ENCODE data around the gene ACSBG1. TPM values are rescaled to one million over a fixed set of nuclear protein-coding genes. Genes with fewer than 3 reads are reported as not detected.
"Not testable (repeated sequence)": the region's sequence is repeated elsewhere in the genome, so short reads cannot be mapped to it uniquely, and the experiment has no call there.

Gene ACSBG1
- total and polyA plus RNA-seq, 2 of the 8 experiments (the other 6 are each of a cell fraction or from before 2014, with no cell fraction given): 5.4 to 7.1 TPM

- H3K4me2 ChIP-seq (ENCODE audit: insufficient read depth in 1 of 2, low read depth in 2 of 2, low read length in 2 of 2): not testable (repeated sequence)
Measured at GRCh38 chr15:78151075-78151474, 83.3 kb downstream of the ACSBG1 start.

More at GRCh38 chr15:78151075-78151474, 83.3 kb downstream of the ACSBG1 start:
- H3K27ac ChIP-seq (ENCODE audit: low read depth, low read length); H3K27me3 ChIP-seq (replicated peaks in 1 of 4; ENCODE audit: control insufficient read depth in 3 of 4, extremely low read depth in 1 of 4, insufficient read depth in 3 of 4, low read length in 3 of 4); H3K79me1 ChIP-seq (ENCODE audit: low read depth, low read length); H3K4ac ChIP-seq (replicated peaks; ENCODE audit: insufficient read length, low read depth, low read length); H3K36me3 ChIP-seq (ENCODE audit: control insufficient read depth in 2 of 4, insufficient read depth in 4 of 4, low read length in 3 of 4); H2BK120ac ChIP-seq (replicated peaks; ENCODE audit: low read depth, low read length); H3K23me2 ChIP-seq (ENCODE audit: low read depth, low read length); H3K4me1 ChIP-seq (replicated peaks in 1 of 4; ENCODE audit: control insufficient read depth in 3 of 4, insufficient read depth in 4 of 4, low read length in 3 of 4); H2BK5ac ChIP-seq (ENCODE audit: low read depth, low read length); H3K4me3 ChIP-seq (ENCODE audit: extremely low read depth in 1 of 4, insufficient read depth in 2 of 4, low read depth in 3 of 4, low read length in 4 of 4); H2AFZ ChIP-seq (ENCODE audit: low read length); H2AK5ac ChIP-seq (ENCODE audit: low read depth, low read length); H3K14ac ChIP-seq (ENCODE audit: insufficient read length); H3K56ac ChIP-seq (replicated peaks; ENCODE audit: insufficient read length, low read depth, low read length); H4K5ac ChIP-seq (ENCODE audit: insufficient read length, low read depth, low read length); POLR2A ChIA-PET (ENCODE audit: partially characterized antibody); DNase-seq (ENCODE audit: low read depth in 1 of 2, low spot score in 2 of 2); FAIRE-seq; H3K9ac ChIP-seq (replicated peaks in 1 of 4; ENCODE audit: extremely low read depth in 1 of 4, low read depth in 3 of 4, low read length in 3 of 4); H3K9me3 ChIP-seq (ENCODE audit: insufficient read depth in 2 of 2, low read depth in 1 of 2, low read length in 1 of 2); H3K18ac ChIP-seq (ENCODE audit: extremely low read depth, low read length); H3K23ac ChIP-seq (ENCODE audit: insufficient read length); H2BK12ac ChIP-seq (ENCODE audit: low read depth, low read length); H2BK20ac ChIP-seq (ENCODE audit: low read length); H4K20me1 ChIP-seq (replicated peaks in 1 of 2; ENCODE audit: control insufficient read depth in 1 of 2, insufficient read depth in 2 of 2, low read length in 2 of 2); H3K79me2 ChIP-seq (ENCODE audit: control insufficient read depth in 1 of 2, insufficient read depth in 2 of 2, low read length in 2 of 2); H4K8ac ChIP-seq (ENCODE audit: extremely low read depth, insufficient read depth, low read length); H4K91ac ChIP-seq (replicated peaks; ENCODE audit: insufficient read length, low read length); H2BK15ac ChIP-seq (ENCODE audit: low read length): not testable (repeated sequence)
- CTCF ChIA-PET (ENCODE audit: partially characterized antibody): interaction anchor here (1.2 to 1.8 kb wide), 2 partner anchors 21 to 43 kb away, joined by 3 to 7 read pairs; no protein-coding TSS in a partner anchor
- WGBS, 2 experiments (ENCODE audit: extremely low coverage in 1 of 2, insufficient coverage in 1 of 2, insufficient read length in 1 of 2, insufficient replicate concordance in 2 of 2, low coverage in 1 of 2, low lambda C conversion rate in 2 of 2, missing lambda C conversion rate in 1 of 2): 88% methylated on average over 8 of the region's 8 CpGs; no CpG with 5 or more reads in 1 of the 2 experiments

All from H1 (cell line).